ENCODE data around the gene ARMC5.

Gene ARMC5

DNA sequence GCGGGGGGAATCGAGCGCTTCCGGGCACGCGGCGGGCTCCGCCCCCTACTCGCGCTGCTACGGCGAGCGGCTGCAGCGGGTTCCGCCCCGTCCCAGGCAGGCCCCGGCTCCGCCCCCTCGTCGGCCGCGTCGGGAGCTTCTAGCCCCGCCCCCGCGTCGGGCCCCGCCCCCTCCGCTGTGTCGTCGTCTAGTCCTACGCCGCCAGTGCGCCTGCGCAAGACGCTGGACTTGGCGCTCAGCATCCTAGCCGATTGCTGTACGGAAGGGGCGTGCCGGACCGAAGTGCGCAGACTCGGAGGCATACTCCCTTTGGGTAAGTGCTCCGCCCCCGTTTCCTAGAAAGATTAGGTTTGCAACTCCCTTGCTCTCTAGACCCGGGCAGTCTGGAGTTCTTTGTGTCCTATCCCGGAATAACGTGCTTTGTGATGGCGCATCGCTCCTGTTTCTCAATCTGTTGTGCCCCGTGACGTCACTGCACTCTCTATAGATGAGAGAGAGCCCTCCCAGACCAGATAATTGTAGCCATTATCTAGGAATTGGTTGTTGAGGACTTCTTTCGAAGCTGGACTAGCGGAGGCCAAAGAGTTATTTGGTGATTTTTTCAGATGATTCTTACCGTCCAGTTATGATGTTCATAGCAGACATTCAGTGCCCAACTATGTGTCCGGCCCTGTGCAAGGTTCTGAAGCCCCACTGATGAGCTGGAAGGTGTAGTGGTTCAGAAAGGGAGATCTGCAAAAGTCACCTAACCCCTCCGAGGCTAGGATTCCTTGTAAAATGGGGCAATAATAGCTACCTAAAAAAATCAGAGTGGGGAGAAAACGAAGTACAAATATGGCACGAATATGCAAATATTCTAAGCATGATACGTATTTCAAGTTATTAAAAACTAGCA lies 633 bp downstream of the ARMC5 start:
- Histone ChIP-seq H4K20me1 (ENCODE audit: insufficient read depth, low read length) (no peaks in the 10 kb centered on the region), H3F3A (ENCODE audit: insufficient read depth, low read length) (no peaks in the 10 kb centered on the region), H3K4me2 (ENCODE audit: low read length) (peak overlapping the region; percentile 78), H3K9ac (ENCODE audit: low read length) (peak overlapping the region; percentile 79), H3K27ac (ENCODE audit: low read depth, low read length, poor library complexity, severe bottlenecking) (peak overlapping the region; percentile 87), H3K79me2 (ENCODE audit: insufficient read depth, low read length) (no peaks in the 10 kb centered on the region), H3K36me3 (ENCODE audit: insufficient read depth, low read length) (peaks cover 8% of the 10 kb centered on the region; the same call in 1 of the 2 replicates), H3K9me2 (ENCODE audit: low read depth, low read length) (no peaks in the 10 kb centered on the region), H3K27me3 (ENCODE audit: insufficient read depth, low read length) (no peaks in the 10 kb centered on the region), H3K4me3 (ENCODE audit: low read depth, low read length, poor library complexity, severe bottlenecking) (peak overlapping the region; percentile 77), H2AFZ (ENCODE audit: low read length) (no peak overlapping the region), H3K9me3 (ENCODE audit: low read length) (no peaks in the 10 kb centered on the region), H3K4me1 (ENCODE audit: insufficient read depth, low read length, severe bottlenecking) (peaks cover 23% of the 10 kb centered on the region)
- TF ChIP-seq, protein P1, sequence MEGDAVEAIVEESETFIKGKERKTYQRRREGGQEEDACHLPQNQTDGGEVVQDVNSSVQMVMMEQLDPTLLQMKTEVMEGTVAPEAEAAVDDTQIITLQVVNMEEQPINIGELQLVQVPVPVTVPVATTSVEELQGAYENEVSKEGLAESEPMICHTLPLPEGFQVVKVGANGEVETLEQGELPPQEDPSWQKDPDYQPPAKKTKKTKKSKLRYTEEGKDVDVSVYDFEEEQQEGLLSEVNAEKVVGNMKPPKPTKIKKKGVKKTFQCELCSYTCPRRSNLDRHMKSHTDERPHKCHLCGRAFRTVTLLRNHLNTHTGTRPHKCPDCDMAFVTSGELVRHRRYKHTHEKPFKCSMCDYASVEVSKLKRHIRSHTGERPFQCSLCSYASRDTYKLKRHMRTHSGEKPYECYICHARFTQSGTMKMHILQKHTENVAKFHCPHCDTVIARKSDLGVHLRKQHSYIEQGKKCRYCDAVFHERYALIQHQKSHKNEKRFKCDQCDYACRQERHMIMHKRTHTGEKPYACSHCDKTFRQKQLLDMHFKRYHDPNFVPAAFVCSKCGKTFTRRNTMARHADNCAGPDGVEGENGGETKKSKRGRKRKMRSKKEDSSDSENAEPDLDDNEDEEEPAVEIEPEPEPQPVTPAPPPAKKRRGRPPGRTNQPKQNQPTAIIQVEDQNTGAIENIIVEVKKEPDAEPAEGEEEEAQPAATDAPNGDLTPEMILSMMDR (IDR thresholded peaks at IDR 0.05; ENCODE audit: low read length): no peak
- no peak for TF ChIP-seq EZH2 (IDR thresholded peaks at IDR 0.05; ENCODE audit: borderline replicate concordance, low read length)

DNA sequence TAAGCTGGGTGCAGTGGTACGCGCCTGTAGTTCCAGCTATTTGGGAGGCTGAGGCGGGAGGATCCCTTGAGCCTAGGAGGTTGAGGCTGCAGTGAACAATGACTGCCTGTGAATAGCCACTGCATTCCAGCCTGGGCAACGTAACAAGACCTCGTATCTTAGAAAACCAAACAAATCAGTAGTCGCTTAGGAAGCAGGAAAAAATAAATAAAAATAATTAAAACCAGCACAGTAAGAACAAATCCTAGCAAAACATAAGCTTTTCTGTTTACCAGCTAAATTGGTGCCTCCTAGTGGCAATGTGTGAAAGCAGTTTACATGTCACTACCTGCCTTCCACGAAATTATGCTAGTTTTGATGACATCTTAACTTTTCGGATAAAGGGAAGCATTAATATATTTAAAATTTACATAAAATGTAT lies 1.3 kb downstream of the ARMC5 start:
- Histone ChIP-seq H3K4me2 (ENCODE audit: low read length) (peak overlapping the region; percentile 78; the same call in 1 of the 2 replicates), H2AFZ (ENCODE audit: low read length) (no peak overlapping the region), H3K27ac (ENCODE audit: low read depth, low read length, poor library complexity, severe bottlenecking) (no peak overlapping the region), H3K9me3 (ENCODE audit: low read length) (no peaks in the 10 kb centered on the region), H3K4me3 (ENCODE audit: low read depth, low read length, poor library complexity, severe bottlenecking) (peak overlapping the region; percentile 77), H3F3A (ENCODE audit: insufficient read depth, low read length) (no peaks in the 10 kb centered on the region), H3K36me3 (ENCODE audit: insufficient read depth, low read length) (peaks cover 8% of the 10 kb centered on the region; the same call in 1 of the 2 replicates), H3K4me1 (ENCODE audit: insufficient read depth, low read length, severe bottlenecking) (peaks cover 23% of the 10 kb centered on the region), H4K20me1 (ENCODE audit: insufficient read depth, low read length) (no peaks in the 10 kb centered on the region), H3K9me2 (ENCODE audit: low read depth, low read length) (no peaks in the 10 kb centered on the region), H3K9ac (ENCODE audit: low read length) (no peak overlapping the region), H3K27me3 (ENCODE audit: insufficient read depth, low read length) (no peaks in the 10 kb centered on the region), H3K79me2 (ENCODE audit: insufficient read depth, low read length) (no peaks in the 10 kb centered on the region)
- TF ChIP-seq EZH2 (IDR thresholded peaks at IDR 0.05; ENCODE audit: borderline replicate concordance, low read length): no peak
- TF ChIP-seq, protein P1 (IDR thresholded peaks at IDR 0.05; ENCODE audit: low read length): peak; percentile 60

DNA sequence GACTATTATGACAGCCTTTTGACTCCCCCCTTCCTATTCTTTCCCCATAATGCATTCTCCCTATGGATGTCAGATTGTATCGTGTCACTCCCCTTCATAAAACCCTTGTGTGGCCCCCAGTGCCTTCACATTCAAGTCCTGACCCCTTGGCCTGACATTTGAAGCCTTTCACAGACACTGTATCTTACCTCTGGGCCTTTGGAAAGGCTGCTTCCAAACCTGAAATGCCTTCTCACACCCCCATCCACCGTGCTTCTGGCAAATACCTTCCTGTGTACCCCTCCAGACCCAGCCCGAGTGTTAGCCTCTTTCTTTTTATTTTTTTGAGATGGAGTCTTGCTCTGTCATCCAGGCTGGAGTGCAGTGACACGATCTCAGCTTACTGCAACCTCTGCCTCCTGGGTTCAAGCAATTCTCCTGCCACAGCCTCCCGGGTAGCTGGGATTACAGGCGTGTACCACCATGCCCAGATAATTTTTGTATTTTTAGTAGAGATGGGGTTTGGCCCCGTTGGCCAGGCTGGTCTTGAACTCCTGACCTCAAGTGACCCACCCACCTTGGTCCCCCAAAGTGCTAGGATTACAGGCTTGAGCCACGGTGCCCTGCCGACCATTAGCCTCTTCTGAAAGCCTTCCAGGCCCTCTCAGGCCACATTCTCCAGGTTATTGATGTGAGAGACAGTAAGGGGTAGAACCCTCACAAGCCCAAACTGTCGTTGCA lies 2.1 kb downstream of the ARMC5 start:
- Histone ChIP-seq H3K4me1 (ENCODE audit: insufficient read depth, low read length, severe bottlenecking) (peaks cover 18% of the 10 kb centered on the region), H3K27ac (ENCODE audit: low read depth, low read length, poor library complexity, severe bottlenecking) (no peak overlapping the region), H3K4me2 (ENCODE audit: low read length) (no peak overlapping the region), H3K9me2 (ENCODE audit: low read depth, low read length) (no peaks in the 10 kb centered on the region), H3K9me3 (ENCODE audit: low read length) (no peaks in the 10 kb centered on the region), H3K9ac (ENCODE audit: low read length) (no peak overlapping the region), H3F3A (ENCODE audit: insufficient read depth, low read length) (no peaks in the 10 kb centered on the region), H2AFZ (ENCODE audit: low read length) (no peak overlapping the region), H3K4me3 (ENCODE audit: low read depth, low read length, poor library complexity, severe bottlenecking) (no peak overlapping the region), H3K79me2 (ENCODE audit: insufficient read depth, low read length) (no peaks in the 10 kb centered on the region), H4K20me1 (ENCODE audit: insufficient read depth, low read length) (no peaks in the 10 kb centered on the region), H3K36me3 (ENCODE audit: insufficient read depth, low read length) (peaks cover 8% of the 10 kb centered on the region; the same call in 1 of the 2 replicates), H3K27me3 (ENCODE audit: insufficient read depth, low read length) (no peaks in the 10 kb centered on the region)
- TF ChIP-seq, protein P1 (IDR thresholded peaks at IDR 0.05; ENCODE audit: low read length): no peak
- TF ChIP-seq EZH2 (IDR thresholded peaks at IDR 0.05; ENCODE audit: borderline replicate concordance, low read length): no peak

Data from OCI-LY1 (cell line).